Gastrocnemius medialis (tissue), 4 donors: ENCODE data around the gene CD63. TPM values are rescaled to one million over a fixed set of nuclear protein-coding genes. Genes with fewer than 3 reads are reported as not detected.

ENCODE experiments used
- ATAC-seq, 2 donors: fragments of 150-250 bp; one replicate each; pipeline ENCODE4 v1.9.1; 2016
- DNase-seq, 2 donors: peaks; one replicate each; pipeline ENCODE4 v3.0.0-alpha.2; 2019
- H3K27ac ChIP-seq, 4 donors: fragments of 200-600 bp; sonication (generic); 1 replicate in 1 of 4; 2 replicates in 3 of 4; pipeline ENCODE4 v1.5.1; 2016 to 2018; ENCODE audit warnings: mild to moderate bottlenecking in 2 of 4, moderate library complexity in 1 of 4
- H3K27me3 ChIP-seq, 3 donors: fragments of 200-600 bp; sonication (generic) in 2 of 3; 1 replicate in 1 of 3; 2 replicates in 2 of 3; pipeline versions ENCODE4 v1.5.1 to v1.6.0; 2016 to 2019; ENCODE audit warnings: mild to moderate bottlenecking in 1 of 3, moderate library complexity in 1 of 3
- H3K36me3 ChIP-seq, 2 donors: fragments of 200-600 bp; sonication (generic) in 1 of 2; one replicate each; pipeline ENCODE4 v1.5.1; 2017 to 2018
- H3K4me1 ChIP-seq, 2 donors: fragments of 200-600 bp; sonication (generic) in 1 of 2; one replicate each; pipeline ENCODE4 v1.5.1; 2016 to 2017; ENCODE audit warnings: mild to moderate bottlenecking in 2 of 2
- H3K4me3 ChIP-seq, 4 donors: fragments of 200-600 bp; sonication (generic) in 3 of 4; 1 replicate in 1 of 4; 2 replicates in 3 of 4; pipeline ENCODE4 v1.5.1; 2016 to 2019; ENCODE audit warnings: mild to moderate bottlenecking in 2 of 4
- H3K9me3 ChIP-seq, 3 donors: fragments of 200-600 bp; sonication (generic) in 2 of 3; 1 replicate in 1 of 3; 2 replicates in 2 of 3; pipeline ENCODE4 v1.5.1; 2016 to 2019
- POLR2A ChIP-seq, 2 donors: fragments of 450-650 bp; IDR thresholded peaks; one replicate each; pipeline ENCODE4 v1.6.1; 2017; ENCODE audit warnings: antibody characterized with exemption in 2 of 2, mild to moderate bottlenecking in 2 of 2, moderate library complexity in 2 of 2
- in situ Hi-C, 4 donors: fragments of 200-750 bp; cut with MboI; loops; one replicate each; pipeline versions ENCODE4 v1.15.0 to v1.8.0; 2017; ENCODE audit warnings: low sequenced_read_pairs in 4 of 4
- intact Hi-C: fragments of 100-400 bp; cut with DNase I; formaldehyde crosslinking; loops from one replicate; pipeline ENCODE4 v1.15.1; 2023; ENCODE audit warnings: low total_unique reads
- total RNA-seq, 4 donors: library from RNA; depleted of rRNA; stranded (reverse); fragments of >200 nt; gene quantifications; one replicate each; pipeline versions ENCODE4 v1.1.0 to v1.2.3, GENCODE V29; 2016
- TF ChIP-seq, protein P1 (sequence below), 5 experiments: fragments of 450-650 bp in 3 of 5; fragments of 200-600 bp in 2 of 5; sonication (generic) in 2 of 5; IDR thresholded peaks in 4 of 5; conservative IDR thresholded peaks in 1 of 5; 1 replicate in 4 of 5; 2 replicates in 1 of 5; pipeline ENCODE4 v1.5.1; 2016 to 2019; ENCODE audit warnings: antibody characterized with exemption in 5 of 5, mild to moderate bottlenecking in 3 of 5, moderate library complexity in 3 of 5

Gene CD63
- total RNA-seq, 4 donors from 2014 or later, result 423 to 1,107 (median 634) TPM

DNA sequence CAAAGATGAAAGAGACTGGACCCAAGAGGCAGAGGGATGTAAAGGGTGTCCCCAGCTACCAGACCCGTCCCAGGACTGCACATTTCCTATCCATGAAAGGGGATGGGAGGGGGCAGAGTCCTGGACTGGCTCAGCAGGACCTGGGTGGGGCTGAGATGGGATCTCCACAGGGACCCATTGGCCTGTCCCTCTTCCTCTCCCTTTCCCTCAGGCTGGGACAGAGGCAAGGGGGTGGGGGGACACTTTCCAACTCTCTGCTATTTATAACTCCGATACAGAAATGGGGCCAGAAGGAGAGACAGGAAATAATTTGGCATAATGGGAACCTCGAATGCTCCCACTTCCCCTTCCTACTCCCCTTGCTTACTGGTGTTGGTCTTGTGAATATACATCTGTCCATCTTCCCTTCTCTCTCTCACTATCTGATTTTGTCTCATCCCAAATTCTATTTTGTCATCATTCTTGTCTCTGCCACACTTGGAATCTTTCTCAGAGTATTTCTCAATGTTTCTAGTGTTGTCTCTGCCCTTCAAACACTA is 20.0 kb downstream of the CD63 start:
- TF ChIP-seq POLR2A (IDR thresholded peaks at IDR 0.05), result peak in 1 of 2 donors; percentile 16
- TF ChIP-seq, protein P1, sequence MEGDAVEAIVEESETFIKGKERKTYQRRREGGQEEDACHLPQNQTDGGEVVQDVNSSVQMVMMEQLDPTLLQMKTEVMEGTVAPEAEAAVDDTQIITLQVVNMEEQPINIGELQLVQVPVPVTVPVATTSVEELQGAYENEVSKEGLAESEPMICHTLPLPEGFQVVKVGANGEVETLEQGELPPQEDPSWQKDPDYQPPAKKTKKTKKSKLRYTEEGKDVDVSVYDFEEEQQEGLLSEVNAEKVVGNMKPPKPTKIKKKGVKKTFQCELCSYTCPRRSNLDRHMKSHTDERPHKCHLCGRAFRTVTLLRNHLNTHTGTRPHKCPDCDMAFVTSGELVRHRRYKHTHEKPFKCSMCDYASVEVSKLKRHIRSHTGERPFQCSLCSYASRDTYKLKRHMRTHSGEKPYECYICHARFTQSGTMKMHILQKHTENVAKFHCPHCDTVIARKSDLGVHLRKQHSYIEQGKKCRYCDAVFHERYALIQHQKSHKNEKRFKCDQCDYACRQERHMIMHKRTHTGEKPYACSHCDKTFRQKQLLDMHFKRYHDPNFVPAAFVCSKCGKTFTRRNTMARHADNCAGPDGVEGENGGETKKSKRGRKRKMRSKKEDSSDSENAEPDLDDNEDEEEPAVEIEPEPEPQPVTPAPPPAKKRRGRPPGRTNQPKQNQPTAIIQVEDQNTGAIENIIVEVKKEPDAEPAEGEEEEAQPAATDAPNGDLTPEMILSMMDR (IDR thresholded peaks at IDR 0.05 in 4 of 5, conservative IDR thresholded peaks at IDR 0.05 in 1 of 5), result no peak
- H3K4me3 ChIP-seq, result peak overlapping the region; percentile 59 to 79 (median 68)
- no peaks in the 10 kb centered on the region for H3K36me3 ChIP-seq
- peak in 1 of 2 donors; percentile 57 for DNase-seq
- no peaks in the 10 kb centered on the region for H3K9me3 ChIP-seq
- in situ Hi-C loops, result loop anchor here in 1 of 4 donors (25.0 kb wide), 1 partner anchor 1721 kb away; the partner anchor contains the start of gene HOXC10
- no peak for ATAC-seq
- intact Hi-C loops, result loop anchor here (10.0 kb wide), 1 partner anchor 1424 kb away; the partner anchor contains the start of genes CBX5 and HNRNPA1
- H3K27ac ChIP-seq, result peak overlapping the region; percentile 87 to 96 (median 92)
- H3K4me1 ChIP-seq, result peaks cover 69 to 84% of the 10 kb centered on the region in 2 donors
- no peaks in the 10 kb centered on the region for H3K27me3 ChIP-seq

DNA sequence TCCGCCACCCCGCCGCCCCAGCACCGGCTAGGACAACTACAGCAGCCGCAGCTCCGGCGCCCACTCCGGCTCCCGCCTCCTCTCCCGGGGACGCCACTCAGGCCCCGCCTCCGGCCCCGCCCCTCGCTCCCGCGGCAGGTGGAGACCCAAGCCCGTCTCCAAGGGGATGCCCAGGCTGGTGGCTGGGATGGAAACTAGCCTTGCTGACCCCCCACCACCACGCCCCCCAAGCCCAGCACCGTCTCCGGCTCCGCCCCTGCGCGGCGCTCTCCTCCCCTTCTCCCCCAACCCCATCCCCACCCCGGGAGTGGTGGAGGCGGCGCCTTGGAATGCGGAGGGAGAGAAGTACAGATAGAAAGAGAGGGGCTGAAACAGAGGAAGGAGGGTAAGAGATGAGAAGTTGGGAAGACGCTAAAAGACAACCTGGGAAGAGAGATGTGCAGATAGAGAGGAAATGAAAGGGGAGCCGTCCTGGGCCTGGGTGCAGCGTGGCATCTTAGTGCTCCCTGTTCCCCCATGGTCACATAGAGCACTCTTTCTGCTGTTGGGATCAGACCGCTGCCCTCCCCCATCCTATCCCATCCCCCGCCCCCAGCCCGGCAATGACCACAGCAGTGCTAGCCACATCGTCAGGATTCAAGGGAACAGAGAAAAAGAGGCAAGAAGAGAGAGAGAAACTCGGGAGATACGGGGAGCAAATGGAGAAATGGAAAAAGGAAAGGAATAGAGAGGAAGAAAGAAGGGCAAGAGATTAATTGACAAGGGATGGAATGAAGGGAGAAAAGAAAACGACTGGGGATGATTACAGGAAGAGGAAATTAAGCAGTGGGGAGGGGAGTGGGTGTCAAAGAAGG is 20.7 kb downstream of the CD63 start, which contains the start of gene ITGA7:
TSS of gene ITGA7 (minus strand) at position 64 of the 854 bp plus-strand sequence. CDS start 222 bp downstream, outside the sequence.
- Histone ChIP-seq H3K27me3 (no peaks in the 10 kb centered on the region), H3K4me3 (peak within 1 kb of the TSS; percentile 59 to 79 (median 68)), H3K36me3 (no peaks in the 10 kb centered on the region), H3K27ac (peak within 1 kb of the TSS; percentile 87 to 96 (median 92)), H3K9me3 (no peaks in the 10 kb centered on the region), H3K4me1 (peaks cover 73 to 83% of the 10 kb centered on the region in 2 donors)
- in situ Hi-C loops (loop anchor here in 1 of 4 donors (25.0 kb wide), 1 partner anchor 1721 kb away; the partner anchor contains the start of gene HOXC10), intact Hi-C loops (loop anchor here (10.0 kb wide), 1 partner anchor 1423 kb away; the partner anchor contains the start of genes CBX5 and HNRNPA1)
- TF ChIP-seq POLR2A (IDR thresholded peaks at IDR 0.05), result peak; percentile 32 to 40
- TF ChIP-seq, protein P1 (IDR thresholded peaks at IDR 0.05 in 4 of 5, conservative IDR thresholded peaks at IDR 0.05 in 1 of 5), result no peak
- DNase-seq (peak; percentile 64 to 78), ATAC-seq (peak in 1 of 2 donors; percentile 8)

DNA sequence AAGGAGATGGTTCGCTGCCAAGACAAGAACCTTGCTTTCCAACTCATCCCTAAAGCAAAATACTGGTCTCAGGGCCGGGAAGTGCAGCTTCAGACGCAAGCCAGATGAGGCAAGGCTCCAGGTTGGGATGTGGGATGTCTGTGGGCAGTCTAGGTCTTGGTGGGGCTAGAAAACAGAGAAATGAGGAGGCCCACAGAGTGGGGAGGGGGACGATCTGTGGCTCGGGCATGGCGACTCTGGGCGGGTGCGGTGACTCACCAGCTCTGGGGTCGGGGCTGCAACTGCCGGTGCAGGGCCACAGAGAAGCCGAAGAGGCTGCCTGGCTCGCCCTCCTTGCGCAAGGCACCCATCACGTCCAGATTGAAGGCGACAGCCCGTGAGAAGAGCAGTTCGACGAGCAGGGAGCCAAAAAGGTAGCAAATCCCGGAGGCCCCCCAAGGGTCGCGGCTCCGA is 21.6 kb downstream of the CD63 start:
- in situ Hi-C loops, result loop anchor here in 1 of 4 donors (25.0 kb wide), 1 partner anchor 1720 kb away; the partner anchor contains the start of gene HOXC10
- no peak for ATAC-seq
- intact Hi-C loops, result loop anchor here (10.0 kb wide), 1 partner anchor 1422 kb away; the partner anchor contains the start of genes CBX5 and HNRNPA1
- no peaks in the 10 kb centered on the region for H3K27me3 ChIP-seq
- TF ChIP-seq, protein P1 (IDR thresholded peaks at IDR 0.05 in 4 of 5, conservative IDR thresholded peaks at IDR 0.05 in 1 of 5), result no peak
- TF ChIP-seq POLR2A (IDR thresholded peaks at IDR 0.05), result no peak
- peak overlapping the region; percentile 87 to 96 (median 92) for H3K27ac ChIP-seq
- peaks cover 73 to 83% of the 10 kb centered on the region in 2 donors for H3K4me1 ChIP-seq
- DNase-seq, result peak in 1 of 2 donors; percentile 68
- H3K4me3 ChIP-seq, result peak overlapping the region; percentile 59 to 79 (median 68)
- H3K36me3 ChIP-seq, result no peaks in the 10 kb centered on the region
- H3K9me3 ChIP-seq, result no peaks in the 10 kb centered on the region

DNA sequence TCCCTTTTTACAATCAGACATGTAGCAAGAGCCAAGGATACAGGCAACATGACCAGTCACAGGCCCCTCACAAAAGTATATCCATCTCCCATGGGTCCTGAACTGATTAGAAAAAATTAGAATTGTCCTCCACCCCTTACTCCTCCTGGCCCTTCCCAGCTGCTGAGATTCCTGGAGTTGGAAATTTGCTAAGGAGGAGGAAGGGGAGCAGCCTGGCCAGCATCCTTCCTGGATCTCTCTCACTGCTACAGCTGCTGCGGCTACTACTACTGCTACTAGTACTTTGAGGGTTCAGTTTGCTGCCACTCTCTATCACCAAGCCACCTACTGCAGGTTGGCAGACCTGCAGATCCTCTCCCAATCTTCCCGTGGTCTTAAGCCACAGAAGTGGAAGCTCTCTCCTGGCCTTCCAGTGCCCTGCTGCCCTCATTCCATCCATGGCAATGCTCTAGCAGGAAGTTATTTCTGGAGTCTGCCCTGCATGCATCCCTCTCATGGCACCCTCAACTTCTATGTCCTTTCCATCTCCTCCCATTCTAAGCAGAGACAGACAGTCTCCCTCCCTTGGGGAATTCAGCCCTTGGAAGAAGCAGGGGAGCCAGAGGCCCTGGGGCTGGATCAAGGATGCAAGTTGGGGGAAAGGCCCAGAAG is 22.1 kb downstream of the CD63 start:
- Histone ChIP-seq H3K36me3 (no peaks in the 10 kb centered on the region), H3K27me3 (no peaks in the 10 kb centered on the region), H3K4me1 (peaks cover 73 to 81% of the 10 kb centered on the region in 2 donors), H3K9me3 (no peaks in the 10 kb centered on the region), H3K4me3 (peak overlapping the region; percentile 59 to 79 (median 68)), H3K27ac (peak overlapping the region; percentile 87 to 96 (median 92))
- ATAC-seq, result no peak
- intact Hi-C loops, result loop anchor here (10.0 kb wide), 1 partner anchor 1422 kb away; the partner anchor contains the start of genes CBX5 and HNRNPA1
- no peak for DNase-seq
- no peak for TF ChIP-seq POLR2A (IDR thresholded peaks at IDR 0.05)
- TF ChIP-seq, protein P1 (IDR thresholded peaks at IDR 0.05 in 4 of 5, conservative IDR thresholded peaks at IDR 0.05 in 1 of 5), result no peak
- in situ Hi-C loops, result loop anchor here in 1 of 4 donors (25.0 kb wide), 1 partner anchor 1719 kb away; the partner anchor contains the start of gene HOXC10
